ACC112 (cell line): Measurements from ENCODE around the gene TCEAL1.
"Not testable (repeated sequence)": the region's sequence is repeated elsewhere in the genome, so short reads cannot be mapped to it uniquely, and the experiment has no call there.

Experiments
- H2AFZ ChIP-seq: fragments of 200-600 bp; sonication (generic); one replicate; pipeline ENCODE4 v1.6.0; 2017; ENCODE audit warnings: antibody characterized with exemption, low read length; ENCODE audit not compliant: unreplicated experiment
- H3K27ac ChIP-seq: fragments of 200-600 bp; sonication (generic); 2 replicates; pipeline ENCODE4 v1.5.1; 2014; ENCODE audit warnings: low read depth, mild to moderate bottlenecking, antibody characterized with exemption, low read length, moderate library complexity
- H3K27me3 ChIP-seq: fragments of 200-600 bp; sonication (generic); 2 replicates; pipeline ENCODE4 v1.6.1; 2014; ENCODE audit warnings: mild to moderate bottlenecking, antibody characterized with exemption, low read length, moderate library complexity, mixed read lengths; ENCODE audit not compliant: insufficient read depth
- H3K36me3 ChIP-seq: fragments of 200-600 bp; sonication (generic); 2 replicates; pipeline ENCODE4 v1.6.1; 2016; ENCODE audit warnings: mild to moderate bottlenecking, antibody characterized with exemption, low read length, moderate library complexity, mixed read lengths; ENCODE audit not compliant: insufficient read depth
- H3K4me1 ChIP-seq: fragments of 200-600 bp; sonication (generic); one replicate; pipeline ENCODE4 v1.6.1; 2016; ENCODE audit warnings: low read length, mixed read lengths; ENCODE audit not compliant: insufficient read depth, unreplicated experiment, control insufficient read depth
- H3K4me3 ChIP-seq: fragments of 200-600 bp; sonication (generic); 2 replicates; pipeline ENCODE4 v1.5.1; 2014; ENCODE audit warnings: mild to moderate bottlenecking, low read depth, low read length
- H3K79me2 ChIP-seq: fragments of 200-600 bp; sonication (generic); one replicate; pipeline ENCODE4 v1.6.0; 2016; ENCODE audit warnings: low read length; ENCODE audit not compliant: control insufficient read depth, unreplicated experiment, insufficient read depth

TCEAL1 gene

GRCh38 chrX:103658681-103659433 lies 30.1 kb downstream of the TCEAL1 start:
- Histone ChIP-seq H3K27ac (no peak overlapping the region), H3K4me3 (no peak overlapping the region), H2AFZ (no peak overlapping the region)

GRCh38 chrX:103659460-103659859 lies 30.7 kb downstream of the TCEAL1 start:
- not testable (repeated sequence) for H3K4me3 ChIP-seq, H3K27me3 ChIP-seq, H2AFZ ChIP-seq, H3K36me3 ChIP-seq, H3K27ac ChIP-seq, H3K79me2 ChIP-seq
- H3K4me1 ChIP-seq = peaks cover 22% of the 10 kb centered on the region

More at GRCh38 chrX:103658681-103659433, 30.1 kb downstream of the TCEAL1 start:
- no peaks in the 10 kb centered on the region for H3K79me2 ChIP-seq
- no peaks in the 10 kb centered on the region for H3K36me3 ChIP-seq
- H3K27me3 ChIP-seq = no peaks in the 10 kb centered on the region
- H3K4me1 ChIP-seq = peaks cover 22% of the 10 kb centered on the region

GRCh38 chrX:103663981-103664762 lies 35.4 kb downstream of the TCEAL1 start:
- Histone ChIP-seq H3K4me1 (peaks cover 7% of the 10 kb centered on the region), H3K79me2 (no peaks in the 10 kb centered on the region), H3K27ac (no peak overlapping the region), H3K4me3 (no peak overlapping the region), H3K27me3 (no peaks in the 10 kb centered on the region), H2AFZ (no peak overlapping the region), H3K36me3 (no peaks in the 10 kb centered on the region)

DNA sequence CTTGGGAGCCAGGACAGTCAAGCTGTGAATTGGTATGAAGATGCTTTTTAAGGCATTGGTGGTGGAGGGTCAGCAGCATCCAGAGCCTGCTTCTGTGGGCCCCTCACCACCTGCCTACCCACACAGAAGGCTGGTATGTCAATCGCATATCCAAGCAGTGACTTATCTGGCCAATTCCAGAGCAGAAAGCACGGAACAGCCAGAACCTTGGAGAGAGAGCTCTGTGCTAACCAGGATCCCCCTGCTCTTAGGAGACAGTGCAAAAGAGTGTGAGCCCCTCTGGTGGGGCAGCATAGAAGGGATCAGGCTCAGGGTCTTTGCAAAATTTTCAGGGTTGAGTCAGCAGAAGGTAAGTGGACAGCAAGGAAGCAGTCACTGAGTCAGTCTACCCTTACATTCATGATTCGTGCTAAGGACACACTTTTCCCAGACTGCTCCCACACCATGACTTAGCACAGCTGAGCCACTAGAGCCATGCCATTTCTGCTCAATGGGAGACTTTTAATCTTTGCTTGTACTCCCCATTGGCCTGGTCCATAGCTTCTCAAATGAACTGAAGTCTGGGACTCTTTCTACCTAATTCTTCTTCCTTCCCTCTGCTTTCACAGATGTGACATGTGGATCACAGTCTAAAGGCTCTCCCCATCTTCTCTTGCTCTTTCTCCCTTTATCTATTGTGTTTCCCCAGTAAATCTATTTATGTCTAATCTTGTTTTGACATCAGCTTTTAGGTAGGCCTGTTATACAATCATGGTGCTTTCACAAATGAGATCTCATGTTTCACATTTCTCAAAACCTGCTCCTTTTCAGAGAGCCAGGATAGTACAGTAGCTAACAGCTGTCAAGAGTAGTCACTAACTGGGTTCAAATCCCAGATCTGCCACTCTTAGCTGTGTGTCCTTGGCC lies 37.7 kb downstream of the TCEAL1 start:
- Histone ChIP-seq H3K27me3 (no peaks in the 10 kb centered on the region), H3K27ac (no peak overlapping the region), H2AFZ (no peak overlapping the region), H3K4me1 (peaks cover 7% of the 10 kb centered on the region), H3K36me3 (no peaks in the 10 kb centered on the region), H3K79me2 (no peaks in the 10 kb centered on the region), H3K4me3 (no peak overlapping the region)

DNA sequence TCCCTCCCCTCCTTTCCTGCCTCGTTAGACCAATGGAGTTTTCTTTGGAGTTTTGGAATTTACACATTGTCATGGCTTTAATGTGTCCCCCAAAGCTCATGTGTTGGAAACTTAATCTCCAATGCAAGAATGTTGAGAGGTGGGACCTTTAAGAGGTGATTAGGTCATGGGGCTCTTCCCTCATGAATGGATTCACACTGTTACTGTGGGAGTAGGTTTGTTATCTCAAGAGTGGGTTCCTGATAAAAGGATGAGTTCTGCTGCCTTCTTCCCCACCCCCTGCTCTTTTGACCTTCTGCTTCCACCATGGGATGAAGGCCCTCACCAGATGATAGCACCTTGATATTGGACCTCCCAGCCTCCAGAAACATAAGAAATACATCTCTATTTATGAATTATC lies 41.0 kb downstream of the TCEAL1 start:
- no peaks in the 10 kb centered on the region for H3K36me3 ChIP-seq
- no peak overlapping the region for H3K27ac ChIP-seq

GRCh38 chrX:103674531-103675454 lies 46.0 kb downstream of the TCEAL1 start:
- Histone ChIP-seq H3K27me3 (no peaks in the 10 kb centered on the region), H3K4me3 (no peak overlapping the region), H3K36me3 (peaks cover 14% of the 10 kb centered on the region), H3K79me2 (peaks cover 2% of the 10 kb centered on the region), H2AFZ (no peak overlapping the region), H3K27ac (peak overlapping the region; percentile 26; the same call in 1 of the 2 replicates), H3K4me1 (peaks cover 11% of the 10 kb centered on the region)

More for the DNA sequence above, 41.0 kb downstream of the TCEAL1 start:
- H3K27me3 ChIP-seq = no peaks in the 10 kb centered on the region
- H3K4me1 ChIP-seq = peaks cover 7% of the 10 kb centered on the region
- H3K79me2 ChIP-seq = no peaks in the 10 kb centered on the region
- H3K4me3 ChIP-seq = no peak overlapping the region
- H2AFZ ChIP-seq = no peak overlapping the region

- Histone ChIP-seq H3K36me3 (peaks cover 34% of the 10 kb centered on the region), H3K27ac (peak overlapping the region; percentile 54), H2AFZ (no peak overlapping the region), H3K4me1 (peaks cover 33% of the 10 kb centered on the region), H3K27me3 (no peaks in the 10 kb centered on the region), H3K79me2 (peaks cover 17% of the 10 kb centered on the region), H3K4me3 (no peak overlapping the region)
These were observed 49.6 kb downstream of the TCEAL1 start for GRCh38 chrX:103678199-103678993.
